ENCODE data around the gene ADK.
A peak's percentile ranks its signal among the peaks of the same experiment; 100 is the strongest.

Gene ADK

DNA sequence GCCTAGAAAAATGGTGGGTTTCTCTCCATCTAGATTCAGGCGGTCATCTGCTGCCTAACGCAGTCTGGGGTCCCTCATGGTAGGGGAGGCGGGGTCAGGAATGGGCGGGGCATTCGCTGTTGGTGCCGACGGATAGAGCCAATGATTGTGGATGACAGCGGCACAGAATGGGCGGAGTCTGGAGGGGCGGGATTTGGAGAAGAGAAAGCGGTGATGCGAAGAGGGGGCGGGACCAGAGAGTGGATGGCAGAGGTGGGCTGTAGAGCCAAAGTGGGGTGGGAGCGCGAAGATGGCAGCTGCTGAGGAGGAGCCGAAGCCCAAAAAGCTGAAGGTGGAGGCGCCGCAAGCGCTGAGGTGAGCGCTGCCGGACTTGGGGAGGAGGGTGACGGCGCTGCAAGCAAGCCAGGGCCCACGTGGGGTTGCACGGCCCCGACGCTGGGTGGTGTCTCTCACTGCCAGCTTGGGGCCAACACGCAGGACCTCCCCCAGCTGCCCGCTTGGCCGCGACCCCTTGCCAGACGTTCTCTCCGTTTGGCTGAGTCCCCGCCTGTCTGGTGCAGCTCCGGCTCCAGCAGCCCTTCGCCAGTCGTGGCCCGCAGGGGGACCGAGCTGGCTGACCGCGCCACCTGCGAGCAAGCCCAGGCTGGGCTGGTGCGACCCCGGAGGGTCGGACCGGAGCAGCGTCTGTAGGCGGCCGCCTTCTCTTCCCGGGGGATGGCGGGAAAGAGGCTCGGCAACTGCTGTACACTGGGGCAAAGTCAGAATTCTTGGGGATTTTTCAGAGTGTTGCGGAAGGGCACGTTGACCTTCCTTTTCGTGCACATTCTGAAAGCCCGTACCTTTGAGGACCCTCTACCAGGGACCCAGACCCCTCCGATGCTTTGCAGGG lies at the start of gene ADK:
Gene ADK (plus strand): TSS at position 232 of the 889 bp plus-strand sequence. CDS start 58 bp downstream, at position 290.
- Histone ChIP-seq H3K9ac (ENCODE audit: low read length) (peak within 1 kb of the TSS; percentile 89), H3K4me3 (ENCODE audit: low read length) (peak within 1 kb of the TSS; percentile 96), H3K27me3 (ENCODE audit: control insufficient read depth, insufficient read depth, low read length) (no peaks in the 10 kb centered on the region), H3K27ac (ENCODE audit: low read depth, low read length) (peak within 1 kb of the TSS; percentile 84), H3K36me3 (ENCODE audit: control insufficient read depth, insufficient read depth, low read length) (no peaks in the 10 kb centered on the region), H3K4me1 (ENCODE audit: control insufficient read depth, insufficient read depth, low read length) (peaks cover 17% of the 10 kb centered on the region)

DNA sequence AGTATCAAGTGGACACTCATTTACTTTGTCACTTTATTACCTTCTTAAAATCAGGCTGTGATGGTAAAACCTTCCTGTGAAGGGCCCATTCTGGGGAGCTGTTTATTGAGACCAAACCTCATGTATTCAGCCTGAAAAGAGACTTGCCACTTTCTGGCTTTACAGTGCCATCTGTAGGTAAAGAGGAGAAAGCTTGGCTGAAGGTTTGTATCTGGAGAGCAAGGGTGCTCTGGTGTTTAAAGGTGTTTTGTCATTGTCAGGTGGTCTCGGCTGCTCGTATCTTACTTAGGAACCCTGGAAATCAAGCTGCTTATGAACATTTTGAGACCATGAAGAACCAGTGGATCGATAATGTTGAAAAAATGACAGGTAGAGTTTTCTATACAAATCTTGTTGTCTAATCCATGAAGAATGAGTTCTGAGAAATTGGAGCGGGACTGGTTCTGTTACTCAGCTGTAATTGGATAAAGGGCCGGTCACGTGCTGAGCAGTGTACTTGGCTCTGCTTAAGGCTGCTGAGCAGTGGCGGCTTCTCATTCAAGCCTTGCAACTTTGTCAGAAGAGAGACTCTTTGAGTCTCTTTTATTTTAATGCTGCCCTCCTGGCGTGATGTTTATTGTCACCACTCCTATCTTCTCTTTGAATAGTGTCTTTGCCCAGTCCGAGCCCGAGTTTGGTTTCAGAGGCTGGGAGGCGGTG lies 47.3 kb upstream of the ADK start:
- Histone ChIP-seq H3K27ac (ENCODE audit: low read depth, low read length) (no peak overlapping the region), H3K36me3 (ENCODE audit: control insufficient read depth, insufficient read depth, low read length) (peaks cover 44% of the 10 kb centered on the region), H3K4me3 (ENCODE audit: low read length) (no peak overlapping the region), H3K9ac (ENCODE audit: low read length) (no peak overlapping the region), H3K4me1 (ENCODE audit: control insufficient read depth, insufficient read depth, low read length) (peaks cover 4% of the 10 kb centered on the region), H3K27me3 (ENCODE audit: control insufficient read depth, insufficient read depth, low read length) (no peaks in the 10 kb centered on the region)

DNA sequence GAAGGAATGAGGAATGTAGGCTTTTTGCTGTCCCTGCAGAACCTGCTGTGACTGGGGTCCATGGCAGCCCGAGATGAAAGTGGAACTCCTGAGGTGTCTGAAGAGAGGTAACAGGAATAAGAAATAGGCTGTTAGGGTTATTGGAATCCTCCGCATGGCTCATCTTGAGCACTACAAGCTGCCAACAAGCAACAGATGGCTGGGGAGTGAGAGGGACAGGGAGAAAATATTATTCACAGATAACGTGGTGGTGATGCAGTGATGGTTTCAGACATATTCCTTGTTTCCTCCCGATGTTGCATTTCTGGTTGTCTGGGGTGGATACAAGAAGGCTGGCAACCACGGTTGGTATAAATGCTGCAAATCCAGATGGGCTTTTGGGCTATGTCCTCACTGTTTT lies 46.5 kb upstream of the ADK start:
- Histone ChIP-seq H3K9ac (ENCODE audit: low read length) (no peak overlapping the region), H3K27ac (ENCODE audit: low read depth, low read length) (no peak overlapping the region), H3K4me3 (ENCODE audit: low read length) (no peak overlapping the region), H3K36me3 (ENCODE audit: control insufficient read depth, insufficient read depth, low read length) (peaks cover 46% of the 10 kb centered on the region), H3K4me1 (ENCODE audit: control insufficient read depth, insufficient read depth, low read length) (peaks cover 4% of the 10 kb centered on the region), H3K27me3 (ENCODE audit: control insufficient read depth, insufficient read depth, low read length) (no peaks in the 10 kb centered on the region)

DNA sequence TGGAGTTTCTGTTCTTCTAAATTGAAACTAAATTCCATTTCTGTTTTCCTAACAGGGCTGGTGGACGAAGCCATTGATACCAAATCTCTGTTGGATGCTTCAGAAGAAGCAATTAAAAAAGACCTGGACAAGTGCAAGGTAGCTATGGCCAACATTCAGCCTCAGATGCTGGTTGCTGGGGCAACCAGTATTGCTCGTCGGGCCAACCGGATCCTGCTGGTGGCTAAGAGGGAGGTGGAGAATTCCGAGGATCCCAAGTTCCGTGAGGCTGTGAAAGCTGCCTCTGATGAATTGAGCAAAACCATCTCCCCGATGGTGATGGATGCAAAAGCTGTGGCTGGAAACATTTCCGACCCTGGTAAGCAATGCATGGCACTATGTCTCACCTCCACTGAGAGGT lies 46.0 kb upstream of the ADK start:
- Histone ChIP-seq H3K4me3 (ENCODE audit: low read length) (no peak overlapping the region), H3K36me3 (ENCODE audit: control insufficient read depth, insufficient read depth, low read length) (peaks cover 44% of the 10 kb centered on the region), H3K27me3 (ENCODE audit: control insufficient read depth, insufficient read depth, low read length) (no peaks in the 10 kb centered on the region), H3K4me1 (ENCODE audit: control insufficient read depth, insufficient read depth, low read length) (peaks cover 4% of the 10 kb centered on the region), H3K27ac (ENCODE audit: low read depth, low read length) (no peak overlapping the region), H3K9ac (ENCODE audit: low read length) (no peak overlapping the region)

DNA sequence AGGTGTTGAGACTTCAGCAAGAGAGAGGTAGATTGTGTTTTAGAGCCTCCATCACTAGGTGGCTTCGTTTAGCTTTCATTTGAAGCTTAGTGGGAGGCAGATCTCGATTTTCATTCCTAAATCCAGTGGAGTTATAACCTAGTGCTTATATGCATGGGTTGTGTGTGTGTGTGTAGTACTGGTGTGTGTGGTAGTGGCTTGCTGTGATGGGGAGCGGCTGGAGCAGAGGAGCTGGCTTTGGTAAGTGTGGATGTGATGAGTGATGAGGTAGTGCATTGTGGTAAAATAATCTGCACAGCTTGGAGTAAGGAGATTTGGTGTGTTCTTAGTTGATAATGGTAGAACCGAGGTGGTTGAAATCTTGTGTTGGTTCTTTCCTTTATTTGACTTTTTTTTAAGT lies 43.6 kb upstream of the ADK start:
- Histone ChIP-seq H3K36me3 (ENCODE audit: control insufficient read depth, insufficient read depth, low read length) (peaks cover 57% of the 10 kb centered on the region), H3K27me3 (ENCODE audit: control insufficient read depth, insufficient read depth, low read length) (no peaks in the 10 kb centered on the region), H3K9ac (ENCODE audit: low read length) (no peak overlapping the region), H3K27ac (ENCODE audit: low read depth, low read length) (no peak overlapping the region), H3K4me3 (ENCODE audit: low read length) (no peak overlapping the region), H3K4me1 (ENCODE audit: control insufficient read depth, insufficient read depth, low read length) (peaks cover 4% of the 10 kb centered on the region)

DNA sequence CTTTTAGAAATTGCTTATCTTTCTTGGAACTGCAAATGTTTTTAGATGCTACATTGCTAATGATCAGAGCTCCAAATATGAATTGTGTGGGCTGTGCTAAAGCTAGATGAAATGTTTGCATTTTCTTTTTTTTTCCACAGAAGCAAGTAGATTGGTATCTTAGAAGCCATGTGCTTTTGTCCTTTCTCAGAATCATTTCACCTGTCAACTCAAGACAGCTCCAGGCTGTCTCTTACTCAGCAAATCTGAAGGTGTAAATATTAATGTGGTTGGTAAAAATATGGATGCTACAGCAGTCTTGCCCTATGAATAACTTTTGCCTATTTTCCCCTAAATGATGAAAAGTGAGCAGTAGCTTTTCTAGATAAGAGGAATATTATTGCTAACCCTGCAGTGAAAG lies 41.6 kb upstream of the ADK start:
- Histone ChIP-seq H3K27ac (ENCODE audit: low read depth, low read length) (no peak overlapping the region), H3K9ac (ENCODE audit: low read length) (no peak overlapping the region), H3K4me1 (ENCODE audit: control insufficient read depth, insufficient read depth, low read length) (peaks cover 11% of the 10 kb centered on the region), H3K27me3 (ENCODE audit: control insufficient read depth, insufficient read depth, low read length) (no peaks in the 10 kb centered on the region), H3K36me3 (ENCODE audit: control insufficient read depth, insufficient read depth, low read length) (peaks cover 65% of the 10 kb centered on the region), H3K4me3 (ENCODE audit: low read length) (no peak overlapping the region)

DNA sequence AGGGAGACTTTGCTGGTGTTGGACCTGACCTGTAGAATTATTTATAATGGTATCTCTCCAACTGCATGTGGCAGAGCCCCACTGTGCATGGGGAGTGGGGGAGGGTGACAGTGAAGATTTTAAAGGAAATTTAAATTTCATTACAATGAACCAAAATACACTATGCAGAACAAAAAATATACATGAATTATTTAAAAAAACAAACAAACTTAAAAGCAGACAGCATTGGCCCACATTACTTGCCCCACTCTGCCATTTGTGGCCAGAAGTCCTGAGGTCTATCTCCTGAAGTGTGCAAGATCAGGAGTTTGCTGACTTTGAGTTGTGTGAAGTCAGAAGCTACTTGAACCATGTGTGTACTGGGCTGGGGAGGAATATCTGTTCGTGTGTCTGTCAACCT lies 40.9 kb upstream of the ADK start:
- no peak overlapping the region for H3K27ac ChIP-seq (ENCODE audit: low read depth, low read length)
- peaks cover 61% of the 10 kb centered on the region for H3K36me3 ChIP-seq (ENCODE audit: control insufficient read depth, insufficient read depth, low read length)
- H3K4me3 ChIP-seq (ENCODE audit: low read length): no peak overlapping the region
- H3K27me3 ChIP-seq (ENCODE audit: control insufficient read depth, insufficient read depth, low read length): no peaks in the 10 kb centered on the region
- peaks cover 11% of the 10 kb centered on the region for H3K4me1 ChIP-seq (ENCODE audit: control insufficient read depth, insufficient read depth, low read length)
- H3K9ac ChIP-seq (ENCODE audit: low read length): no peak overlapping the region

DNA sequence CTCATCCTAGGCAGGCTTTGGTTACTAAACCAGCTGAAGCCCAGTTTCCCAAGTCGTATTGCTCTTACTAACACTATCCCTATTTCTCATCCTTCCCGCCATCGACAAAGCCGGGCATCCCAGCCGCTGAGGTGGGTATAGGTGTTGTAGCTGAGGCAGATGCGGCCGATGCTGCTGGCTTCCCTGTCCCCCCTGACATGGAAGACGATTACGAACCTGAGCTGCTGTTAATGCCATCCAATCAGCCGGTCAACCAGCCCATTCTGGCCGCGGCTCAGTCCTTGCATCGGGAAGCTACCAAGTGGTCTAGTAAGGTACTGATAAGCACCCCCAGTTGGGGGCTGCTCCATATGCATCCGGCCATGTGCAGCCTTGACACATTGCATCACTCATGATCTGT lies 39.2 kb upstream of the ADK start:
- no peak overlapping the region for H3K4me3 ChIP-seq (ENCODE audit: low read length)
- H3K36me3 ChIP-seq (ENCODE audit: control insufficient read depth, insufficient read depth, low read length): peaks cover 58% of the 10 kb centered on the region
- H3K4me1 ChIP-seq (ENCODE audit: control insufficient read depth, insufficient read depth, low read length): peaks cover 8% of the 10 kb centered on the region
- H3K27me3 ChIP-seq (ENCODE audit: control insufficient read depth, insufficient read depth, low read length): no peaks in the 10 kb centered on the region
- no peak overlapping the region for H3K27ac ChIP-seq (ENCODE audit: low read depth, low read length)
- H3K9ac ChIP-seq (ENCODE audit: low read length): no peak overlapping the region

DNA sequence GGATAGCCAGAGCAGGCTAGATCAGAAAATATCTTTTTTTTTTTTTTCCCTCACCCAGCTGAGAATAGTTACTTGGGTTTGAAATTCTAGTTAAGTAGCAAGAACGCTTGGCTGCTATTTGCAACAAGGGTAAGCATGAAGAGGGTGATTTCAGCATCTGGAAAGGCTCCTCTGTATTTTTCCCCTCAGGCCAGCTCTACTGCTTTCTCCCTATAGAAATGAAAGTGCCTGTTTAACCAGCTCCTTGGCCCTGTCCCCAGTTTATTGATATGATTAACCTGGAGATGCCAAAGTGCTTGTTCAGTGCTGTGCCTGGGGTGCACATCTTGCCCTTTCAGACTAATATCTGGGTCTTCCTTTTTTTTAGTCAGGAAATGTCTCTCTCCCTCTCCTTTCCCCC lies 37.5 kb upstream of the ADK start:
- no peak overlapping the region for H3K4me3 ChIP-seq (ENCODE audit: low read length)
- no peak overlapping the region for H3K9ac ChIP-seq (ENCODE audit: low read length)
- H3K4me1 ChIP-seq (ENCODE audit: control insufficient read depth, insufficient read depth, low read length): peaks cover 7% of the 10 kb centered on the region
- H3K27ac ChIP-seq (ENCODE audit: low read depth, low read length): peak overlapping the region; percentile 42
- H3K27me3 ChIP-seq (ENCODE audit: control insufficient read depth, insufficient read depth, low read length): no peaks in the 10 kb centered on the region
- peaks cover 67% of the 10 kb centered on the region for H3K36me3 ChIP-seq (ENCODE audit: control insufficient read depth, insufficient read depth, low read length)

DNA sequence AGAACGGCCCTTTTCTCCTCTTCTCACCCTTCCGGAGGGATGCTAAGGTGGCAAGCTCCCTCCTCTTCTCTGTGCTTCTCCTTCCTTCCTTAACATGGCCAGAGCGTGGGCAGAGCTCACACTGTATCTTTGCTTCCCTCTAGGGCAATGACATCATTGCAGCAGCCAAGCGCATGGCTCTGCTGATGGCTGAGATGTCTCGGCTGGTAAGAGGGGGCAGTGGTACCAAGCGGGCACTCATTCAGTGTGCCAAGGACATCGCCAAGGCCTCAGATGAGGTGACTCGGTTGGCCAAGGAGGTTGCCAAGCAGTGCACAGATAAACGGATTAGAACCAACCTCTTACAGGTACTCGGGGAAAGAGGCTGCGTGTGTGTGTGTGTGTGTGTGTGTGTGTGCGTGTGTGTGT lies 37.0 kb upstream of the ADK start:
- Histone ChIP-seq H3K36me3 (ENCODE audit: control insufficient read depth, insufficient read depth, low read length) (peaks cover 69% of the 10 kb centered on the region), H3K27ac (ENCODE audit: low read depth, low read length) (peak overlapping the region; percentile 21), H3K9ac (ENCODE audit: low read length) (no peak overlapping the region), H3K4me1 (ENCODE audit: control insufficient read depth, insufficient read depth, low read length) (peaks cover 7% of the 10 kb centered on the region), H3K27me3 (ENCODE audit: control insufficient read depth, insufficient read depth, low read length) (no peaks in the 10 kb centered on the region), H3K4me3 (ENCODE audit: low read length) (no peak overlapping the region)

DNA sequence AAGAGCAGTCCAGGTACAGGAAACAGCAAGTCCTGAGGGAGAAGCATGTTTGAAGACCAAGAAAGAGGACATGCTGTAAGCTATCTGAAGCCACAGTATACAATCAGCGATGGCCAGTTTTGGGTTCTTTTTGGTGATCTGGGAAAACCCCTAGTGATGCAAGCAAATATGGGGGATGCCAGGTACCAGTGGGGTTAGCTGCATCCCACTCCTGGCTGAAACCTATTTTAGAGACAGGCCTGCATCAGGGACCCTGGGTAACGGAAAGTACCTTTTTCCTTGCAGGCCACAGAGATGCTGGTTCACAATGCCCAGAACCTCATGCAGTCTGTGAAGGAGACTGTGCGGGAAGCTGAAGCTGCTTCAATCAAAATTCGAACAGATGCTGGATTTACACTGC lies 33.3 kb upstream of the ADK start:
- no peak overlapping the region for H3K27ac ChIP-seq (ENCODE audit: low read depth, low read length)
- peaks cover 52% of the 10 kb centered on the region for H3K36me3 ChIP-seq (ENCODE audit: control insufficient read depth, insufficient read depth, low read length)

DNA sequence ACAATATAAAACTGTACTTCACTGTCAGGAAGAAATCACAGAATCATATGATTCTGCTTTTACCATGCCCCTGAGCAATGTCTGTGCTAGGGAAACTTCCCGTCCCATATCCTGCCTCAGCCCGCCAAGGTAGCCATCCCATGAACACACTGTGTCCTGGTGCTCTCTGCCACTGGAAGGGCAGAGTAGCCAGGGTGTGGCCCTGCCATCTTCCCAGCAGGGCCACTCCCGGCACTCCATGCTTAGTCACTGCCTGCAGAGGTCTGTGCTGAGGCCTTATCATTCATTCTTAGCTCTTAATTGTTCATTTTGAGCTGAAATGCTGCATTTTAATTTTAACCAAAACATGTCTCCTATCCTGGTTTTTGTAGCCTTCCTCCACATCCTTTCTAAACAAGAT lies 32.2 kb upstream of the ADK start:
- H3K4me1 ChIP-seq (ENCODE audit: control insufficient read depth, insufficient read depth, low read length): no peaks in the 10 kb centered on the region
- H3K9ac ChIP-seq (ENCODE audit: low read length): no peak overlapping the region
- H3K27ac ChIP-seq (ENCODE audit: low read depth, low read length): no peak overlapping the region
- no peaks in the 10 kb centered on the region for H3K27me3 ChIP-seq (ENCODE audit: control insufficient read depth, insufficient read depth, low read length)
- H3K36me3 ChIP-seq (ENCODE audit: control insufficient read depth, insufficient read depth, low read length): peaks cover 48% of the 10 kb centered on the region
- no peak overlapping the region for H3K4me3 ChIP-seq (ENCODE audit: low read length)

More for the DNA sequence above, 33.3 kb upstream of the ADK start:
- no peaks in the 10 kb centered on the region for H3K27me3 ChIP-seq (ENCODE audit: control insufficient read depth, insufficient read depth, low read length)
- H3K4me3 ChIP-seq (ENCODE audit: low read length): no peak overlapping the region
- H3K9ac ChIP-seq (ENCODE audit: low read length): no peak overlapping the region
- peaks cover 7% of the 10 kb centered on the region for H3K4me1 ChIP-seq (ENCODE audit: control insufficient read depth, insufficient read depth, low read length)

All from rectal smooth muscle tissue (tissue), 1 donor.